HCT116 (cell line): ENCODE results near the gene SMYD3. TPM values are rescaled to one million over a fixed set of nuclear protein-coding genes. Genes with fewer than 3 reads are reported as not detected.
A peak's percentile ranks its signal among the peaks of the same experiment; 100 is the strongest.

Experiments used
- ATAC-seq: fragments of 200-7000 bp; cut with Tn5 transposase; 2 replicates; pipeline ENCODE4 v1.9.1; 2020; ENCODE audit warnings: mild to moderate bottlenecking, moderate library complexity
- BruUV-seq: library from RNA; stranded (reverse); fragments of 400-500 nt; replicated peaks from 2 replicates; lab custom pipeline; 2021; lab: Mats Ljungman, UMichigan
- CTCF ChIA-PET: fragments of 300-600 bp; sonication (Branson Sonifier 250); formaldehyde crosslinking; loops from one replicate; lab custom pipeline; 2021; ENCODE audit warnings: antibody characterized with exemption; lab: Charles Lee
- POLR2A ChIA-PET: fragments of 300-600, 350-600 bp; sonication (Branson Sonifier 250); formaldehyde crosslinking; loops from one replicate; lab custom pipeline; 2021; ENCODE audit warnings: antibody characterized with exemption; lab: Charles Lee
- RAD21 ChIA-PET, 2 experiments: fragments of 300-600 bp; sonication (Branson Sonifier 250); formaldehyde crosslinking; loops; one replicate each; lab custom pipeline; 2023; ENCODE audit warnings: low total read pairs in 2 of 2; ENCODE audit not compliant: uncharacterized antibody in 2 of 2, unreplicated experiment in 2 of 2, low non-redundant PET in 1 of 2; lab: Charles Lee
- DNase-seq: peaks from one replicate; pipeline ENCODE4 v3.0.0-alpha.2; 2010; ENCODE audit warnings: low read depth, low spot score
- H2AFZ ChIP-seq: fragments of 200-600 bp; shearing (Covaris generic), sonication (generic); 2 replicates; pipeline ENCODE4 v1.6.1; 2017; ENCODE audit warnings: low read depth, mixed run types, mixed read lengths, antibody characterized with exemption, low read length; ENCODE audit not compliant: poor library complexity, severe bottlenecking
- H3K27ac ChIP-seq: 2 replicates; pipeline ENCODE4 v1.5.1; 2012; ENCODE audit warnings: low read depth, low read length
- H3K27me3 ChIP-seq: fragments of 200-600 bp; sonication (generic); 2 replicates; pipeline ENCODE4 v1.6.1; 2016; ENCODE audit warnings: mixed run types, low read length, mixed read lengths; ENCODE audit not compliant: insufficient read depth
- H3K36me3 ChIP-seq, 2 experiments: fragments of 200-500 bp in 1 of 2; fragments of 200-600 bp in 1 of 2; sonication (Bioruptor generic) in 1 of 2; sonication (generic) in 1 of 2; 2 replicates each; pipeline versions ENCODE4 v1.5.1 to v1.6.1; 2014 to 2016; ENCODE audit warnings: low read length in 2 of 2, inconsistent platforms in 1 of 2, mixed read lengths in 1 of 2, mixed run types in 1 of 2; ENCODE audit not compliant: insufficient read depth in 2 of 2, control insufficient read depth in 1 of 2
- H3K4me1 ChIP-seq, 2 experiments: fragments of 200-600 bp in 1 of 2; sonication (generic) in 1 of 2; 2 replicates each; pipeline versions ENCODE4 v1.5.1 to v1.6.1; 2012 to 2017; ENCODE audit warnings: low read length in 2 of 2, inconsistent platforms in 1 of 2, mild to moderate bottlenecking in 1 of 2, mixed read lengths in 1 of 2, mixed run types in 1 of 2, moderate library complexity in 1 of 2; ENCODE audit not compliant: insufficient read depth in 2 of 2, control insufficient read depth in 1 of 2
- H3K4me2 ChIP-seq: fragments of 200-600 bp; sonication (generic); 2 replicates; pipeline ENCODE4 v1.6.1; 2017; ENCODE audit warnings: mixed run types, low read length, mixed read lengths
- H3K4me3 ChIP-seq, 2 experiments: fragments of 200-600 bp in 1 of 2; sonication (generic) in 1 of 2; replicated peaks in 1 of 2; 2 replicates each; pipeline ENCODE4 v1.5.1; 2011 to 2016; ENCODE audit warnings: low read length in 2 of 2, control low read depth in 1 of 2, low read depth in 1 of 2, mild to moderate bottlenecking in 1 of 2, mixed read lengths in 1 of 2, mixed run types in 1 of 2
- H3K79me2 ChIP-seq: fragments of 200-600 bp; sonication (generic); 2 replicates; pipeline ENCODE4 v1.6.1; 2017; ENCODE audit warnings: mild to moderate bottlenecking, mixed run types, low read length, moderate library complexity, mixed read lengths; ENCODE audit not compliant: insufficient read depth
- H3K9ac ChIP-seq: fragments of 200-600 bp; sonication (generic); 2 replicates; pipeline ENCODE4 v1.6.1; 2016; ENCODE audit warnings: low read length, mixed read lengths
- H3K9me2 ChIP-seq: fragments of 200-600 bp; sonication (generic), shearing (Covaris generic); 2 replicates; pipeline ENCODE4 v1.6.1; 2017; ENCODE audit warnings: mixed run types, mild to moderate bottlenecking, moderate library complexity; ENCODE audit not compliant: insufficient read depth
- H3K9me3 ChIP-seq, 2 experiments: fragments of 200-500 bp in 1 of 2; fragments of 200-600 bp in 1 of 2; sonication (Bioruptor generic) in 1 of 2; sonication (generic) in 1 of 2; 2 replicates each; pipeline ENCODE4 v1.6.1; 2014 to 2017; ENCODE audit warnings: low read length in 2 of 2, mixed read lengths in 2 of 2, inconsistent platforms in 1 of 2, low read depth in 1 of 2, mild to moderate bottlenecking in 1 of 2, mixed run types in 1 of 2, moderate library complexity in 1 of 2; ENCODE audit not compliant: control insufficient read depth in 1 of 2, insufficient read depth in 1 of 2
- H4K20me1 ChIP-seq: fragments of 200-600 bp; sonication (generic), shearing (Covaris generic); 2 replicates; pipeline ENCODE4 v1.6.1; 2017; ENCODE audit warnings: mixed run types, mild to moderate bottlenecking, moderate library complexity; ENCODE audit not compliant: insufficient read depth
- EZH2phosphoT487 ChIP-seq: fragments of 200-600 bp; IDR thresholded peaks from 2 replicates; pipeline ENCODE4 v1.6.1; 2018; ENCODE audit warnings: antibody characterized with exemption, borderline replicate concordance
- RAD21 ChIP-seq: IDR thresholded peaks from 2 replicates; pipeline ENCODE4 v1.6.1; 2012; ENCODE audit warnings: low read depth, mild to moderate bottlenecking
- TCF7L2 ChIP-seq: IDR thresholded peaks from 2 replicates; pipeline ENCODE4 v1.7.0; 2011; ENCODE audit warnings: borderline replicate concordance, inconsistent platforms; ENCODE audit not compliant: insufficient read depth, insufficient read length; ENCODE audit errors: extremely low read depth
- YY1 ChIP-seq: IDR thresholded peaks from 2 replicates; pipeline ENCODE4 v1.6.1; 2011; ENCODE audit warnings: low read length, low read depth, moderate library complexity, mild to moderate bottlenecking; ENCODE audit not compliant: insufficient replicate concordance; ENCODE audit errors: extremely low read depth
- intact Hi-C: fragments of 100-400 bp; cut with micrococcal nuclease; formaldehyde crosslinking; loops from 2 replicates; pipeline ENCODE4 v1.10.0; 2022
- total RNA-seq: library from RNA; stranded (reverse); gene quantifications from one replicate; pipeline ENCODE4 v1.2.1, GENCODE V29; 2021; ENCODE audit not compliant: unreplicated experiment
- TF ChIP-seq, protein P1 (sequence below), 3 experiments: fragments of 200-600 bp in 1 of 3; sonication (generic) in 1 of 3; IDR thresholded peaks in 2 of 3; conservative IDR thresholded peaks in 1 of 3; 2 replicates each; pipeline ENCODE4 v1.5.1; 2012 to 2017; ENCODE audit warnings: low read depth in 2 of 3, low read length in 2 of 3, antibody characterized with exemption in 1 of 3, borderline replicate concordance in 1 of 3, control low read depth in 1 of 3, mild to moderate bottlenecking in 1 of 3, mixed read lengths in 1 of 3, mixed run types in 1 of 3, moderate library complexity in 1 of 3; ENCODE audit not compliant: insufficient read depth in 1 of 3

Gene SMYD3
- total RNA-seq, 1 experiment from 2014 or later: 33.6 TPM

DNA sequence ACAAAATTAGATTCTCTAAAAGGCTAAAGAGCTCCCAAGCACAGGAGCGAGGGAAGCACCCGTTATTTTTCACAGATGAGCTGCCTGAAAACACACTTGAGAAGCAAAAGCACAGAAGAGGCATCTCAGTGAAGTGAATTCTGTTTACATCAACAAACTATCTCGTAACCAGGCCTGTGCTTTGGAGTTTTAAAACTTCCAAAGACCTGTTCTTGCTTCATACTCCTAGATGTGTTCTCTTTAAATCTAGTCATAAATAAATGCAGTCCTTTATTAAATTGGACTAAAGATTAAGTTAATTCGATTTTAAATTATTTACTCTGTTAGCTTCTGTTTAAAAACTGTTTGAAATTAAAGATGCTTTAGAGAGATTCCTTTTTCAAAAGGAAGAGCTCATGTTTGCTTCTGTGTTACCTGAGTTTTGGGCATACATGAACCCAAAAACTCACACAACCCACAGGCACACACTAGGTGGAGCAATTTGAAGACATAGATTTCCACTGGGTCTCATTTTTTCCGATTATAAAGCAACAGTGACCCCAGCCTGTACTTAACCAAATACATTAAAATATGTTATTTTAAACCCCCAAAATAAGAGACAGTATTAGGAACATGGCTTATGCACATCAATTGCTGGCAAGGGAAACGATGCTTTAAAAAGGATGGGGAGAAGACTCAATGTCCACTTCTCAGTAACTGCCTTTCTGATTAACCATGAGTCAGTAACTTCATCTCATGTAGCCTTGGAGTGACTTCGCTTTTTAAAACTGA lies 648.2 kb downstream of the SMYD3 start:
- H3K9ac ChIP-seq: no peak overlapping the region
- no peak overlapping the region for H3K4me3 ChIP-seq
- H3K4me2 ChIP-seq: no peak overlapping the region
- H3K4me1 ChIP-seq: peaks cover 0 to 25% of the 10 kb centered on the region in 2 experiments; a peak in 1 of 4 replicates
- RAD21 ChIA-PET: no interaction called here
- no peaks in the 10 kb centered on the region for H3K79me2 ChIP-seq
- POLR2A ChIA-PET: no interaction called here
- BruUV-seq: no TSS peak
- no peaks in the 10 kb centered on the region for H4K20me1 ChIP-seq
- intact Hi-C loops: no loop called here
- no peaks in the 10 kb centered on the region for H3K9me3 ChIP-seq
- CTCF ChIA-PET: interaction anchor here (0.7 kb wide), 1 partner anchor 14 kb away, joined by 3 read pairs; no protein-coding TSS in a partner anchor
- no peak overlapping the region for H3K27ac ChIP-seq
- DNase-seq (no peak), ATAC-seq (0 out of 2 replicates have a peak, but pooled peaks have one; percentile 50)
- no peaks in the 10 kb centered on the region for H3K9me2 ChIP-seq
- no peaks in the 10 kb centered on the region for H3K27me3 ChIP-seq
- H2AFZ ChIP-seq: no peak overlapping the region
- no peaks in the 10 kb centered on the region for H3K36me3 ChIP-seq
- TF ChIP-seq, protein P1, sequence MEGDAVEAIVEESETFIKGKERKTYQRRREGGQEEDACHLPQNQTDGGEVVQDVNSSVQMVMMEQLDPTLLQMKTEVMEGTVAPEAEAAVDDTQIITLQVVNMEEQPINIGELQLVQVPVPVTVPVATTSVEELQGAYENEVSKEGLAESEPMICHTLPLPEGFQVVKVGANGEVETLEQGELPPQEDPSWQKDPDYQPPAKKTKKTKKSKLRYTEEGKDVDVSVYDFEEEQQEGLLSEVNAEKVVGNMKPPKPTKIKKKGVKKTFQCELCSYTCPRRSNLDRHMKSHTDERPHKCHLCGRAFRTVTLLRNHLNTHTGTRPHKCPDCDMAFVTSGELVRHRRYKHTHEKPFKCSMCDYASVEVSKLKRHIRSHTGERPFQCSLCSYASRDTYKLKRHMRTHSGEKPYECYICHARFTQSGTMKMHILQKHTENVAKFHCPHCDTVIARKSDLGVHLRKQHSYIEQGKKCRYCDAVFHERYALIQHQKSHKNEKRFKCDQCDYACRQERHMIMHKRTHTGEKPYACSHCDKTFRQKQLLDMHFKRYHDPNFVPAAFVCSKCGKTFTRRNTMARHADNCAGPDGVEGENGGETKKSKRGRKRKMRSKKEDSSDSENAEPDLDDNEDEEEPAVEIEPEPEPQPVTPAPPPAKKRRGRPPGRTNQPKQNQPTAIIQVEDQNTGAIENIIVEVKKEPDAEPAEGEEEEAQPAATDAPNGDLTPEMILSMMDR (IDR thresholded peaks at IDR 0.05 in 2 of 3, conservative IDR thresholded peaks at IDR 0.05 in 1 of 3; ENCODE audit: borderline replicate concordance in 1 of 3, insufficient read depth in 1 of 3, low read depth in 2 of 3, low read length in 2 of 3): peak in 2 of 3 experiments; percentile 46 to 51; a peak in 4 of 6 replicates
- TF ChIP-seq EZH2phosphoT487: no peak
- TF ChIP-seq TCF7L2: no peak
- TF ChIP-seq YY1: no peak
- TF ChIP-seq RAD21: peak; percentile 29; the same call in 1 of the 2 replicates
